Mucosa of rectum (tissue), 2 donors: ENCODE data around the gene ZNF655.

Experiments used
- H3K27ac ChIP-seq, 2 donors: one replicate each; pipeline ENCODE4 v1.7.0; 2013; ENCODE audit warnings: inconsistent platforms in 2 of 2, low read depth in 2 of 2, low read length in 2 of 2
- H3K27me3 ChIP-seq, 2 donors: one replicate each; pipeline ENCODE4 v1.7.0; 2013; ENCODE audit warnings: low read length in 2 of 2; ENCODE audit not compliant: control insufficient read depth in 2 of 2, insufficient read depth in 2 of 2
- H3K36me3 ChIP-seq, 2 donors: one replicate each; pipeline ENCODE4 v1.7.0; 2013; ENCODE audit warnings: low read length in 2 of 2; ENCODE audit not compliant: control insufficient read depth in 2 of 2, insufficient read depth in 2 of 2
- H3K4me1 ChIP-seq, 2 donors: one replicate each; pipeline ENCODE4 v1.7.0; 2013; ENCODE audit warnings: low read length in 2 of 2, mild to moderate bottlenecking in 1 of 2; ENCODE audit not compliant: control insufficient read depth in 2 of 2, insufficient read depth in 2 of 2
- H3K4me3 ChIP-seq, 2 donors: one replicate each; pipeline ENCODE4 v1.7.0; 2013; ENCODE audit warnings: low read length in 2 of 2
- H3K9ac ChIP-seq, 2 donors: one replicate each; pipeline ENCODE4 v1.7.0; 2013; ENCODE audit warnings: low read length in 2 of 2, low read depth in 1 of 2, mild to moderate bottlenecking in 1 of 2
- H3K9me3 ChIP-seq, 2 donors: one replicate each; pipeline ENCODE4 v1.7.0; 2013; ENCODE audit warnings: low read length in 2 of 2; ENCODE audit not compliant: control insufficient read depth in 2 of 2
- donor health status: healthy.
- donor health status: Normal muscosa, but diverticular disease.

The ZNF655 gene

GRCh38 chr7:99622596-99622995 is 64.2 kb downstream of the ZNF655 start:
- Histone ChIP-seq H3K9me3 (no peaks in the 10 kb centered on the region), H3K36me3 (peaks cover 78 to 83% of the 10 kb centered on the region in 2 donors), H3K4me1 (peaks cover 4% of the 10 kb centered on the region in 2 donors), H3K9ac (no peak overlapping the region), H3K27ac (no peak overlapping the region), H3K4me3 (no peak overlapping the region), H3K27me3 (no peaks in the 10 kb centered on the region)

- H3K4me1 ChIP-seq: no peaks in the 10 kb centered on the region
- no peak overlapping the region for H3K27ac ChIP-seq
- no peaks in the 10 kb centered on the region for H3K27me3 ChIP-seq
- no peak overlapping the region for H3K4me3 ChIP-seq
- no peak overlapping the region for H3K9ac ChIP-seq
- H3K9me3 ChIP-seq: no peaks in the 10 kb centered on the region
- H3K36me3 ChIP-seq: peaks cover 81 to 88% of the 10 kb centered on the region in 2 donors
Measured at GRCh38 chr7:99623091-99623693, 64.8 kb downstream of the ZNF655 start.

- peak overlapping the region in 1 of 2 donors; percentile 48 for H3K27ac ChIP-seq
- H3K4me1 ChIP-seq: no peaks in the 10 kb centered on the region
- no peak overlapping the region for H3K9ac ChIP-seq
- H3K27me3 ChIP-seq: no peaks in the 10 kb centered on the region
- H3K9me3 ChIP-seq: no peaks in the 10 kb centered on the region
- H3K36me3 ChIP-seq: peaks cover 80 to 90% of the 10 kb centered on the region in 2 donors
- no peak overlapping the region for H3K4me3 ChIP-seq
Measured at GRCh38 chr7:99623702-99624447, 65.4 kb downstream of the ZNF655 start.

GRCh38 chr7:99624484-99624883 is 66.0 kb downstream of the ZNF655 start:
- Histone ChIP-seq H3K4me3 (no peak overlapping the region), H3K4me1 (no peaks in the 10 kb centered on the region), H3K9me3 (no peaks in the 10 kb centered on the region), H3K9ac (no peak overlapping the region), H3K27ac (peak overlapping the region in 1 of 2 donors; percentile 48), H3K36me3 (peaks cover 80 to 92% of the 10 kb centered on the region in 2 donors), H3K27me3 (no peaks in the 10 kb centered on the region)

- H3K4me1 ChIP-seq: no peaks in the 10 kb centered on the region
- no peaks in the 10 kb centered on the region for H3K27me3 ChIP-seq
- no peaks in the 10 kb centered on the region for H3K9me3 ChIP-seq
- peaks cover 87 to 92% of the 10 kb centered on the region in 2 donors for H3K36me3 ChIP-seq
- H3K27ac ChIP-seq: no peak overlapping the region
- H3K4me3 ChIP-seq: no peak overlapping the region
- no peak overlapping the region for H3K9ac ChIP-seq
Measured at GRCh38 chr7:99625321-99625720, 66.9 kb downstream of the ZNF655 start.

- Histone ChIP-seq H3K27me3 (no peaks in the 10 kb centered on the region), H3K9ac (no peak overlapping the region), H3K4me3 (no peak overlapping the region), H3K9me3 (no peaks in the 10 kb centered on the region), H3K36me3 (peaks cover 83 to 93% of the 10 kb centered on the region in 2 donors), H3K4me1 (no peaks in the 10 kb centered on the region), H3K27ac (no peak overlapping the region)
Measured at GRCh38 chr7:99625961-99626360, 67.5 kb downstream of the ZNF655 start.
